AG08395 (cell line): ENCODE data around the gene COMMD9.
"Not testable (repeated sequence)": the region's sequence is repeated elsewhere in the genome, so short reads cannot be mapped to it uniquely, and the experiment has no call there.

Experiments used
- DNase-seq: peaks from one replicate; pipeline ENCODE4 v3.0.0; 2012; ENCODE audit warnings: mixed read lengths, low spot score

COMMD9 gene

GRCh38 chr11:36289226-36289852 is at the start of gene COMMD9:
Gene COMMD9, minus strand, starts transcription at chr11:36289424. Its CDS starts 12 bp downstream, at chr11:36289412.
- DNase-seq = peak; percentile 97

- DNase-seq = peak; percentile 33
Observed at GRCh38 chr11:36333897-36334296, 44.7 kb upstream of the COMMD9 start.

- DNase-seq = peak; percentile 22
Observed at GRCh38 chr11:36333468-36333867, 44.2 kb upstream of the COMMD9 start.

- no peak for DNase-seq
Observed at GRCh38 chr11:36330411-36330810, 41.2 kb upstream of the COMMD9 start.

DNA sequence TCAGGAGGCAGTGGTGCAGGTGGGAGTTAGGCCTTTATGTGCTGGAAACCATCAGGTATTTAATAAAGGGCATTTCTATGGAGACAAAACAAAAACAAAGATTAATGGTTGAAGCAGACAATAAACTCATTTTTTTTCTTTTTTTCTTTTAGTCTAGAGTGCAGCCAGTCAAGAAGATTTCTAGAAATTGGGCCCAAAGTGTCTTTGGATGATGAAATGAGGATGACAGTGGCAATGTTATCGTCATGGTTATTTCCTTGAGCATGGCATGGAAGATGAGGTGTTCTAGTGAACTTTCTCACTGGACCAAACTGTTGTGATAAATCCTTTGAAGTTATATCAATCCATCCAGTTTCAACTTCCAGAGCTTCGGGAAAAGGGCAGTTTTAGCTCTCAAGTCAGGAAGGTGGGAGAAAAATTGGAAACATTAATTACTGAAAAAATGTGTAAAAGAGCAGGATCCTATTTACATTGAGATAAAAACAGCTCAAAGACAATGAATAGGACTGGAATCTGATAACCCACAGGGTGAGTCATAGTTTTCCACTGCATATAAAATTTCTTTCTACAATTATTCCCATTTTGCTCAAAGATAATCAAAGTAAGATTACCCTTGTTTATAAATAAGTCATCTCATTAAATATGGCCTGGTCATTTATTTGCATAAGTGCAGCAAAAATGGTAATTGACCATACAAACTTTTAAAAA is 39.9 kb upstream of the COMMD9 start:
- no peak for DNase-seq

DNA sequence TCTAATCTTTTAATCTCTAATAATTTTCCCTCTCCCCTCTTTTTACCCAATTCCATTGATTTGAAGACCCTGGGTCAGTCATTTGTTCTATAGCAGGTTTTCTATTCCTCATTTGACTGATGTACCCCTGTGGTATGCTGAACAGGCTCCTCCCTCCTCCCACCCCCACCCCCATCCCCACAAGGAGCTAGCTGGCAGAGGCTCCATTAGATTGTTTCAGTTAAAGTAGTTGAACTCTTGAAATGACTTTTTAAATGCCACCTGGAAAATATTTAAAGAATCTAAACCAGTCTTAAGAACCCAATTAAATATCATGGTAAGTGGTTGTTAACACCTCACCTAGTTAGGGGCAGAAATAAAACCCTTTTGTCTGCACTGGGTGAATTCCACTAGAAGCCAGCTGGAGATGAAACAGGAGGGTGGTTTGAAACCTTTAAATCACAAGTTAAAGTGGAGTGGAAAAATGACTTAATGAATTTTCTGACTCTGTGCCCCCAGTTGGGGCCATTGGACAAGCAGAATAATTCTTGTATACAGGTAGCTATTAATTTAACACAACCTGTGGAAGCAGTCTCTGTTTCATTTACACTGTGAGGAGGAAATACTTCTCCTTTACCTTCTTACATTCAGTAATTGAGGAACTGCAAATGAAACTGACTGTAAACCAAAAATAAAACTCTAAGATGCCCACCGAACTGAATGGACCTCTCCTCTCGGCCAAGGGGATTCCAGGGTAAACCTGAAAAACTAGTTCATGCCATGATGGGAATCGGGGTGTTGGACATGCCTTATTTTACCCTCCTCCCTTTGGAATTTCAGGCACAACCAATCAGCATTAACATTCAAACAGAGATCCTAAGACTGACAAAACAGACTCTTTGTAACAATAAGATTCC is 37.5 kb upstream of the COMMD9 start:
- DNase-seq = no peak

DNA sequence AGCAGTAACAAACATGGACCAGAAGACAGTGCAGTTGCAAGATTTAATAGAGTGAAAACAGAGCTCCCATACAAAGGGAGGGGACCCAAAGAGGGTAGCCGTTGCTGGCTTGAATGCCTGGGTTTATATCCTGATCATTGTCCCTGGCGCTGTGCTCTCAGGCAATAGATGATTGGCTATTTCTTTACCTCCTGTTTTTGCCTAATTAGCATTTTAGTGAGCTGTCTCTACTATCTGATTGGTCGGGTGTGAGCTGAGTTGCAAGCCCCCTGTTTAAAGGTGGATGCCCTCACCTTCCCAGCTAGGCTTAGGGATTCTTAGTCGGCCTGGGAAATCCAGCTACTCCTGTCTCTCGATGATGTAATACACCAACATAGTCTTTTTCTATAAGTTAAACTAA is 36.2 kb upstream of the COMMD9 start:
- DNase-seq = not testable (repeated sequence)

GRCh38 chr11:36324956-36325355 is 35.7 kb upstream of the COMMD9 start:
- DNase-seq = not testable (repeated sequence)

- no peak for DNase-seq
Observed at GRCh38 chr11:36317992-36318391, 28.8 kb upstream of the COMMD9 start.

- no peak for DNase-seq
Observed at GRCh38 chr11:36316049-36316448, 26.8 kb upstream of the COMMD9 start.

DNA sequence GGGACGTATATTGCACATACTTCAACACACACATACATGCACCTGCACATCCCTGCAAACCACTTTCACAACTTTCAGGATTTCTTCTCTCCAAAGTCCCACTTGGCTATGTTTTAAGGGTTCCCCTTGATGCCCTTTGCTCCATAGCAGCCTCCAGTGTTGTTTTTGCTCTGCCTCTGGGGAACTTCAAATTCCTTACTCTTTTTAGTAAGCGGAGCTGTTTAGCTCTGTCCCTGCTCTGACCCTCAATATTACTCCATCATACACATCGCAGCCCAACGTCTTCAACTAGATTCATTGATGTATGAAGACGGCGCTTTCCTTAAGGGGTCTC is 25.2 kb upstream of the COMMD9 start:
- no peak for DNase-seq

- no peak for DNase-seq
Observed at GRCh38 chr11:36313750-36314433, 24.7 kb upstream of the COMMD9 start.

DNA sequence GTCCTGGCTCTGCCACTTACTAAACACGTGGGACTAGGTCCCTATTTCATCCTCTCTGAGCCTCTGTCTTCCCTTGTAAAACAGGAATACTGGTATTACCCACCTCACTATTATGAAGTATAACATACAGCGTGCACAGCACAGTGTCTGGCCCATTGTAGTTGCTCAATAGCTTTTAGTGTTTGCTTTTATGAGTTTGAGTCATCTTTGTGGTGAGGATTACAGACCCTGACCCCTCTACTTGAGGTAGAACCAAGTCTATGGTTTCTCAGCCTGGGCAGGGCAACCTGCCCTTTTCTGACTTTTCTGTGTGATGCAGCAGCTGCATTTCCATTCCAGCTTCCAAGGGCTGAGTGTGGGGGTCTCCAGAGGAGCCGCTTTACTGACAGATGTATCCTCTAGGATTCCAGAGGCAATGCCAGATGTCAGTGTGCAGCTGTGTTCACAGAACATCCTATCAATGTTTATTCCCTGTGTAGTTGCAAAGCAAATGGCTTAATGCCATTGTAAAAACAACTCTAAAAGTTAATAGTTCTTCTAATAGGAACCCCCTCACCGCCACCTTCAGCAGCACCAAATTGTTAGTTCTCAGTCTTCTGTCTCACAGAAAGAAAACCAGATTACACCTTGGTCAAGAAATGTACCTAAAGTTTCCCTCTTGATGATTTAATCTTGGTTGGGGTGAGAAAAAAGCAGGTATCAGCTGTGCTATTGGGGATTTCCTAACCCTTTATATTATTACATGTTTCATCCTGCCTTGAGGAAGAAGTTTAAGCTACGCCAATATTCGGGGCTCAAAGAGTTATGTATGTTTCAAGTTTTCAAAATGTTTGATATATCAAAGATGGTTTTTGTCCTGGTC is 23.6 kb upstream of the COMMD9 start:
- DNase-seq = peak; percentile 11

GRCh38 chr11:36311926-36312595 is 22.8 kb upstream of the COMMD9 start:
- no peak for DNase-seq

DNA sequence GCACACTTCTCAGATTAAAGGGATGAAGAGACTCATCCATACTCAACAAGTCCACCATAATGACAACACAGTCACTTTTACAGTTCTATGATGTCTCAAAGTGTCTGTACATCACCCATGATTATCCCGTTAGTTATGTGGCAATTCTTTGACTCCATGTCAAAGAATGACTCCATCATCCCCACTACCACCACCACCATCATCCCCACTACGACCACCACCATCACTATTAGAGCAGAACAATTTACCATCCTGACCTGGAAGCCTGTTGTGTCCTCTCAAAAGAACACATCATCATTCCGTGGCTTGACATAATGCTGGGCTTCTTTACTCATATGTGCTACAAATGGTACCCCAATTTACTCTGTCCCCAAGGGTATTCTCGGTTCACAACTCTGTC is 20.6 kb upstream of the COMMD9 start:
- no peak for DNase-seq

DNA sequence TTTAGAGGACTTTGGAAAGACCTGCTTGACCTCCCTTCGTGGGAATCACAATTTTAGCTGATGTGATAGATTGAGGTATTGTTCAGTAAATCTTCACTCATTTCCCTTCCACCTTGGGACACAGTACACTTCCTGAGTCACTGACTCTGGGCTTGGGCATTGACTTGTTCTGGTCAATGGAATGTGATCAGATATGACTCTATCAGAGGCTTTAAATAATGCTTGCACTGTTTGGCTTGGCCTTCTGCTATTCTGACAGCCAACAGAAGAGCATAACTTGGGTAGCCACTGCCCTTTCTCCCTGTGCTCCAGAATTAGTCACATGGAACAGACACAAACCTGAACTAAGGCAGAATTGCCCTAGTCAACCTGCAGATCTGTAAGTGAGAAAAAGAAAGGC is 19.4 kb upstream of the COMMD9 start:
- no peak for DNase-seq

GRCh38 chr11:36306888-36307287 is 17.7 kb upstream of the COMMD9 start:
- DNase-seq = peak; percentile 11

DNA sequence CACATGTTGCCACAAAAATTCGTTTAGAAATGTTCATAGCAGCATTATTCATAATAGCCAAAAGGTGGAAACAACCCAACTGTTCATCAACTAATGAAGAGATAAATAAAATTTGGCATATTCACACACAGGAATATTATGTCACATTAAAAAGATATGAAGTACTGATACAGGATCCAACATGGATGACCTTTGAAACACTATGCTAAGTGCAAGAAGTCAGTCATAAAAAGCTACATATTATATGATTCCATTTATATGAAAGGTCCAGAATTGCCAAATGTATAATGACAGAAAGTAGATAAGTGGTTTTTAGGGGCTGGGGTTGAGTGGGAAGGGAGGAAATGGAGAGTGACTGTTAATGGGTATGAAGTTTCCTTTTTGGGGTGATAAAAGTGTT is 15.8 kb upstream of the COMMD9 start:
- no peak for DNase-seq

- peak; percentile 30 for DNase-seq
Observed at GRCh38 chr11:36304351-36304750, 15.1 kb upstream of the COMMD9 start.

DNA sequence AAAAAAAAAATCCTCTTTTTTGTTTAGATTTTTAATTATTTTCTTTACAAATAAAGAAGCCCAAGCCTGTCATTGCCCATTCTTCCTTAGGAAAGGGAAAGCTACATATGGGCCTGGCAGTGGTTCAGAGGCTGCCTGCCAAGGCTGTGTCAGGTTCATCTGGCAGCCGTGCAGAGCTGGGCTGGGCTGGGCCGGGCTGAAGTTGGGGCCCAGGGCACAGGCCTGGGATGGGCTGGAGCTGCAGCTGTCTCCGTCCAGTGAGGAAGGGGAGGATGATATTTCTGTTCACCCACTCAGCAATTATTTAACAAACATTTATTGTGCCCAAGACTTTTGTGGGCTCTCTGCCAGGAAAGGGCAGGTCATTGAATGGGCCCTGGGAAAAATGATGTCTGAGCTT is 11.4 kb upstream of the COMMD9 start:
- peak; percentile 27 for DNase-seq
